GM23338 (cell line): ENCODE results near the gene SCAMP5. TPM values are rescaled to one million over a fixed set of nuclear protein-coding genes. Genes with fewer than 3 reads are reported as not detected.

Source experiments
- ATAC-seq: fragments of 200-7000 bp; cut with Tn5 transposase; 3 replicates; pipeline ENCODE4 v1.9.1; 2020
- DNase-seq: peaks from one replicate; pipeline ENCODE4 v3.0.0-alpha.2; 2015; ENCODE audit warnings: low spot score
- H2AFZ ChIP-seq: fragments of 200-600 bp; sonication (generic); 2 replicates; pipeline ENCODE4 v1.8.0; 2016; ENCODE audit warnings: antibody characterized with exemption, mild to moderate bottlenecking, moderate library complexity
- H3F3A ChIP-seq: fragments of 200-600 bp; sonication (generic); replicated peaks from 2 replicates; pipeline ENCODE4 v1.8.0; 2017; ENCODE audit warnings: antibody characterized with exemption, mixed run types, low read depth
- H3K27ac ChIP-seq: fragments of 200-600 bp; sonication (generic); 2 replicates; pipeline ENCODE4 v1.6.1; 2016; ENCODE audit warnings: low read depth
- H3K27me3 ChIP-seq: fragments of 200-600 bp; sonication (generic); 2 replicates; pipeline ENCODE4 v1.8.0; 2016; ENCODE audit warnings: mild to moderate bottlenecking, mixed run types, moderate library complexity; ENCODE audit not compliant: insufficient read depth
- H3K36me3 ChIP-seq: fragments of 200-600 bp; sonication (generic); 2 replicates; pipeline ENCODE4 v1.8.0; 2016; ENCODE audit warnings: mild to moderate bottlenecking; ENCODE audit not compliant: insufficient read depth
- H3K4me1 ChIP-seq: fragments of 200-600 bp; sonication (generic); 2 replicates; pipeline ENCODE4 v1.8.0; 2016; ENCODE audit warnings: mild to moderate bottlenecking, moderate library complexity; ENCODE audit not compliant: insufficient read depth
- H3K4me2 ChIP-seq: fragments of 200-600 bp; sonication (generic); 2 replicates; pipeline ENCODE4 v1.7.1; 2017; ENCODE audit warnings: mixed run types
- H3K4me3 ChIP-seq: fragments of 200-600 bp; sonication (generic); 2 replicates; pipeline ENCODE4 v1.6.1; 2016; ENCODE audit warnings: mixed run types
- H3K79me2 ChIP-seq: fragments of 200-600 bp; sonication (generic); replicated peaks from 2 replicates; pipeline ENCODE4 v1.8.0; 2017; ENCODE audit warnings: mild to moderate bottlenecking; ENCODE audit not compliant: insufficient read depth
- H3K9me2 ChIP-seq: fragments of 200-600 bp; sonication (generic); 2 replicates; pipeline ENCODE4 v1.8.0; 2017; ENCODE audit not compliant: insufficient read depth
- H4K20me1 ChIP-seq: fragments of 200-600 bp; sonication (generic); replicated peaks from 2 replicates; pipeline ENCODE4 v1.8.0; 2017; ENCODE audit warnings: mild to moderate bottlenecking; ENCODE audit not compliant: insufficient read depth
- H3K27ac Mint-ChIP-seq: 2 replicates; pipeline ENCODE4 v1.8.0; 2020; ENCODE audit warnings: inconsistent platforms, mild to moderate bottlenecking, moderate library complexity, mixed read lengths
- H3K27me3 Mint-ChIP-seq: 3 replicates; pipeline ENCODE4 v1.8.0; 2022; ENCODE audit warnings: low read depth, mild to moderate bottlenecking, moderate library complexity, mixed read lengths, inconsistent platforms; ENCODE audit not compliant: insufficient read depth, poor library complexity
- H3K36me3 Mint-ChIP-seq: 3 replicates; pipeline ENCODE4 v1.8.0; 2021; ENCODE audit warnings: low read depth, mild to moderate bottlenecking, inconsistent platforms, moderate library complexity, mixed read lengths
- H3K4me1 Mint-ChIP-seq: 3 replicates; pipeline ENCODE4 v1.8.0; 2020; ENCODE audit warnings: mild to moderate bottlenecking, inconsistent platforms, mixed read lengths
- H3K4me3 Mint-ChIP-seq: 3 replicates; pipeline ENCODE4 v1.8.0; 2021; ENCODE audit warnings: moderate library complexity, mild to moderate bottlenecking, inconsistent platforms, mixed read lengths
- H3K9me3 Mint-ChIP-seq: 3 replicates; pipeline ENCODE4 v1.8.0; 2020; ENCODE audit warnings: moderate library complexity, mild to moderate bottlenecking, inconsistent platforms, mixed read lengths
- CREB1 ChIP-seq: fragments of 250-450 bp; sonication (Bioruptor Pico); IDR thresholded peaks from 2 replicates; pipeline ENCODE4 v1.5.0; 2020; ENCODE audit warnings: low read depth, mild to moderate bottlenecking, moderate library complexity
- ETS1 ChIP-seq: IDR thresholded peaks from 2 replicates; pipeline ENCODE4 v1.6.1; 2016; ENCODE audit warnings: antibody characterized with exemption
- EZH2 ChIP-seq: fragments of 200-600 bp; sonication (generic); IDR thresholded peaks from one replicate; pipeline ENCODE4 v1.8.0; 2017; ENCODE audit warnings: antibody characterized with exemption, mild to moderate bottlenecking, low read depth; ENCODE audit not compliant: unreplicated experiment
- EZH2phosphoT487 ChIP-seq: fragments of 200-600 bp; sonication (generic); IDR thresholded peaks from one replicate; pipeline ENCODE4 v1.8.1; 2018; ENCODE audit warnings: antibody characterized with exemption; ENCODE audit not compliant: unreplicated experiment
- JUNB ChIP-seq: IDR thresholded peaks from one replicate; pipeline ENCODE4 v1.6.1; 2016; ENCODE audit warnings: antibody characterized with exemption; ENCODE audit not compliant: unreplicated experiment
- NANOG ChIP-seq: IDR thresholded peaks from 2 replicates; pipeline ENCODE4 v1.6.1; 2016; ENCODE audit warnings: antibody characterized with exemption, borderline replicate concordance
- POLR2AphosphoS5 ChIP-seq: IDR thresholded peaks from 2 replicates; pipeline ENCODE4 v1.6.1; 2016; ENCODE audit warnings: antibody characterized with exemption, low read depth
- REST ChIP-seq: IDR thresholded peaks from one replicate; pipeline ENCODE4 v1.6.1; 2018; ENCODE audit warnings: antibody characterized with exemption; ENCODE audit not compliant: unreplicated experiment
- STAT1 ChIP-seq: IDR thresholded peaks from one replicate; pipeline ENCODE4 v1.6.1; 2016; ENCODE audit warnings: antibody characterized with exemption; ENCODE audit not compliant: unreplicated experiment
- ZNF114 ChIP-seq: fragments of 250-450 bp; sonication (Bioruptor Pico); IDR thresholded peaks from 2 replicates; pipeline ENCODE4 v1.5.0; 2020; ENCODE audit warnings: mild to moderate bottlenecking, moderate library complexity
- ZNF331 ChIP-seq: fragments of 250-450 bp; sonication (Bioruptor Pico); IDR thresholded peaks from 2 replicates; pipeline ENCODE4 v1.5.0; 2020; ENCODE audit warnings: low read depth, mild to moderate bottlenecking, moderate library complexity
- ZNF462 ChIP-seq: fragments of 250-450 bp; sonication (Bioruptor Pico); IDR thresholded peaks from 2 replicates; pipeline ENCODE4 v1.5.0; 2020; ENCODE audit warnings: mild to moderate bottlenecking, moderate library complexity
- polyA plus RNA-seq: library from polyadenylated mRNA; unstranded; fragments of >200 nt; fragmentation: Nextera tagmentation; extraction: Ambion mirVana; gene quantifications from 2 replicates; pipeline ENCODE4 v1.2.1, GENCODE V29; 2016
- total RNA-seq: library from RNA; depleted of rRNA; stranded (reverse); fragments of >200 nt; shearing (Covaris generic); gene quantifications from 2 replicates; pipeline ENCODE4 v1.2.3, GENCODE V29; 2014

SCAMP5 gene
- total and polyA plus RNA-seq, 2 experiments from 2014 or later = 12.8 to 43.3 TPM

GRCh38 chr15:75028991-75029377 lies 33.6 kb downstream of the SCAMP5 start:
- Histone ChIP-seq H3K79me2 (peaks cover 14% of the 10 kb centered on the region), H3K4me2 (no peak overlapping the region), H4K20me1 (no peaks in the 10 kb centered on the region; the same call in 1 of the 2 replicates), H3K27me3 (no peaks in the 10 kb centered on the region), H3K36me3 (no peaks in the 10 kb centered on the region), H2AFZ (no peak overlapping the region), H3K27ac (peak overlapping the region; percentile 69; the same call in 1 of the 2 replicates), H3K4me1 (peaks cover 24% of the 10 kb centered on the region), H3K9me2 (no peaks in the 10 kb centered on the region), H3K4me3 (no peak overlapping the region), H3F3A (0 out of 2 replicates have a peak, but pooled peaks cover 2% of the 10 kb centered on the region)
- DNase-seq = peak; percentile 34
- H3K27ac Mint-ChIP-seq = no peak overlapping the region
- H3K4me1 Mint-ChIP-seq = peaks cover 62% of the 10 kb centered on the region
- H3K27me3 Mint-ChIP-seq = peaks cover 11% of the 10 kb centered on the region
- H3K4me3 Mint-ChIP-seq = no peak overlapping the region
- ATAC-seq = peak; percentile 52
- TF ChIP-seq REST (no peak), ZNF114 (CRISPR knock-in tag) (no peak), NANOG (no peak), POLR2AphosphoS5 (no peak), EZH2phosphoT487 (no peak), JUNB (no peak), CREB1 (CRISPR knock-in tag) (no peak), STAT1 (no peak), EZH2 (no peak), ETS1 (no peak), ZNF331 (CRISPR knock-in tag) (no peak), ZNF462 (CRISPR knock-in tag) (no peak)
- peaks cover 5% of the 10 kb centered on the region; the same call in 1 of the 3 replicates for H3K36me3 Mint-ChIP-seq
- no peaks in the 10 kb centered on the region for H3K9me3 Mint-ChIP-seq
